ENCODE results near the gene ZDHHC3.

The ZDHHC3 gene, protein sequence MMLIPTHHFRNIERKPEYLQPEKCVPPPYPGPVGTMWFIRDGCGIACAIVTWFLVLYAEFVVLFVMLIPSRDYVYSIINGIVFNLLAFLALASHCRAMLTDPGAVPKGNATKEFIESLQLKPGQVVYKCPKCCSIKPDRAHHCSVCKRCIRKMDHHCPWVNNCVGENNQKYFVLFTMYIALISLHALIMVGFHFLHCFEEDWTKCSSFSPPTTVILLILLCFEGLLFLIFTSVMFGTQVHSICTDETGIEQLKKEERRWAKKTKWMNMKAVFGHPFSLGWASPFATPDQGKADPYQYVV

DNA sequence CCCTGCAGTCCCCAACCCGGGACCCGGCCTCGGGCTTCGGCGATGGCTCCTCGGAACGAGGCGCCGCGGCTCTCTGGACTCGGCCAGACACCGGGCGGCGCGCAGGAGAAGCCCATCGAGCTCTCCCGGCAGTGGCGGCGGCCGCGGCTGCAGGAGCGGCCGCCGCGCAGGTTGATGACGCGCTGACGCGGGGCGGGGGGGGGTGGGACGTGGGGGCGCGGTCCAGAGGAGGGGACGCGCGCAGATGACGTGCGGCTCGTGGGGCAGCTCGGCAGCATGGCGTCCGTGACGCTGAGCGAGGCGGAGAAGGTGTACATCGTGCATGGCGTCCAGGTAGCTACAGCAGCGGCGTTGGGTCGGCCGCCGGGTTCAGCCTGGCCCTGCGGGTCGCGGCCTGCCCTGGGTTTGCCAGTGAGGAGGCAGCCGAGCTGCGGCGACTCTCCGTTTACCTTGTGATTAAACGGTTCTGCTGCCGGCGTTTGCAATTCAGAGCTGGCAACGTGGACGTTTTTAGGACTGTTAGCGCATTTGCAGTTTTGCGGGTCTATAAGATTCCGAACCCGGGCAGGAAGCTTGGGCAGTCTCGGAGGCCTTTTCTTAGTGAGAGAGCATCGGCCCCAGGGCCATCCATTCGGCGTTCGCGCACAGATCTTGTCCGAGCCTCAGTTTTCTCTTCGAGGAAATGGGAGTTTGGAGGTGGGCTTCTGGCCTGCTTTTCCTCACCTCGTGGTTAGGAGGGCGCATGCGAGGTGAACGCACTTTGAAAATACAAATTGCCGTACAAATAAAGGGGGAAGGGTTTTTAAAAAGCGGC is at the start of gene ZDHHC3, which contains the start of gene EXOSC7:
TSS of gene ZDHHC3 (minus strand) at position 173 of the 814 bp plus-strand sequence. CDS start 16,738 bp downstream, outside the sequence.
TSS of gene EXOSC7 (plus strand) at position 243 of the 814 bp plus-strand sequence. CDS start at position 277, 34 bp downstream.
- no peak for TF ChIP-seq EZH2phosphoT487 (IDR thresholded peaks at IDR 0.05; ENCODE audit: low read length)
- TF ChIP-seq EZH2 (optimal IDR thresholded peaks at IDR 0.05; ENCODE audit: low read depth, low read length) = no peak
- TF ChIP-seq, protein P1, sequence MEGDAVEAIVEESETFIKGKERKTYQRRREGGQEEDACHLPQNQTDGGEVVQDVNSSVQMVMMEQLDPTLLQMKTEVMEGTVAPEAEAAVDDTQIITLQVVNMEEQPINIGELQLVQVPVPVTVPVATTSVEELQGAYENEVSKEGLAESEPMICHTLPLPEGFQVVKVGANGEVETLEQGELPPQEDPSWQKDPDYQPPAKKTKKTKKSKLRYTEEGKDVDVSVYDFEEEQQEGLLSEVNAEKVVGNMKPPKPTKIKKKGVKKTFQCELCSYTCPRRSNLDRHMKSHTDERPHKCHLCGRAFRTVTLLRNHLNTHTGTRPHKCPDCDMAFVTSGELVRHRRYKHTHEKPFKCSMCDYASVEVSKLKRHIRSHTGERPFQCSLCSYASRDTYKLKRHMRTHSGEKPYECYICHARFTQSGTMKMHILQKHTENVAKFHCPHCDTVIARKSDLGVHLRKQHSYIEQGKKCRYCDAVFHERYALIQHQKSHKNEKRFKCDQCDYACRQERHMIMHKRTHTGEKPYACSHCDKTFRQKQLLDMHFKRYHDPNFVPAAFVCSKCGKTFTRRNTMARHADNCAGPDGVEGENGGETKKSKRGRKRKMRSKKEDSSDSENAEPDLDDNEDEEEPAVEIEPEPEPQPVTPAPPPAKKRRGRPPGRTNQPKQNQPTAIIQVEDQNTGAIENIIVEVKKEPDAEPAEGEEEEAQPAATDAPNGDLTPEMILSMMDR (IDR thresholded peaks at IDR 0.05; ENCODE audit: low read length) = no peak
- H3K9ac ChIP-seq (ENCODE audit: low read length) = peak within 1 kb of the TSS; percentile 97
- peak within 1 kb of the TSS; percentile 67; the same call in 1 of the 2 replicates for H3K27ac ChIP-seq (ENCODE audit: low read length)
- DNase-seq = peak; percentile 87
- H3K4me1 ChIP-seq (ENCODE audit: low read length) = peaks cover 14% of the 10 kb centered on the region
- no peaks in the 10 kb centered on the region for H3K9me2 ChIP-seq (replicated peaks; ENCODE audit: insufficient read depth, low read length)
- no peaks in the 10 kb centered on the region for H4K20me1 ChIP-seq (ENCODE audit: insufficient read depth, low read length)
- peak within 1 kb of the TSS; percentile 81 for H3K4me2 ChIP-seq (ENCODE audit: low read depth, low read length)
- H3K9me3 ChIP-seq (replicated peaks; ENCODE audit: insufficient read depth, low read length) = no peaks in the 10 kb centered on the region
- peak within 1 kb of the TSS; percentile 85 for H3K4me3 ChIP-seq (ENCODE audit: low read length)
- no peaks in the 10 kb centered on the region for H3K36me3 ChIP-seq (replicated peaks; ENCODE audit: insufficient read depth, low read length)
- H3K27me3 ChIP-seq (replicated peaks; ENCODE audit: insufficient read depth, low read length) = no peaks in the 10 kb centered on the region
- no peaks in the 10 kb centered on the region for H3F3A ChIP-seq (ENCODE audit: insufficient read depth, low read length)
- peaks cover 86% of the 10 kb centered on the region for H3K79me2 ChIP-seq (ENCODE audit: low read length)
- peak within 1 kb of the TSS; percentile 89 for H2AFZ ChIP-seq (ENCODE audit: low read length)

DNA sequence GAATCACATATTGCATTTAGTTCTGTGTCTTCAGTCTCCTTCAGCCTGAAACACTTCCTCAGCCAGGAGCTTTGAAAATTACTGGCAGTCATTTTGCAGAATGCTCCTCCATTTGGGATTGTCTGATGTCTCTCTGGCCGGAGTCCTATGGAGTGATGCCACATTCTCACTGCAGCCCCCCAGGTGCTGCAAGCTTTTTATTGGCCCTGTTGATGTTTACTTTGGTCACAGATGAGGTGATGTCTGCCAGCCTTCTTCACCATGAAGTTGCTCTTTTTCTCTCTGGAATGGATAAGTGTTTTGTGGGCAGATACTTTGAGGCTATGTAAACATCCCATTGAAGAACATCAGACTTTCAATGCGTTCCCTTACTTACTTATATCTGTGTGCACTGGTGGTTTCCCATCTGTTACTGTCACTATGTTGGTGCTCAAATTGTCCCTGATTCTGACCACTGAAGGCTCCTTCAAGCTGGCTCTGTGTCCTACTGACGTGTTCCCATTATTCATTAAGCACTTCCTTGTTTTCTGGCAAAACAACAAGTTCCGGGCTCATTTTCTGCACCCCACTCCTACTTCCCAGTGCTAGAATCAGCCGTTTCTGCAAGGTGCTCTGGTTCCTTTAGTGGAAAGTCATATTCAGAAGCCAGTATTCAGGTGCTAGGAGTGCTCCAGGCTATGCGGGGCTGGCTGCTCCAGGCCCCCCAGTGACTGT is 48.7 kb upstream of the ZDHHC3 start:
- Histone ChIP-seq H3K4me2 (ENCODE audit: low read depth, low read length) (no peak overlapping the region), H2AFZ (ENCODE audit: low read length) (no peak overlapping the region), H3K27ac (ENCODE audit: low read length) (no peak overlapping the region), H3K9me2 (replicated peaks; ENCODE audit: insufficient read depth, low read length) (no peaks in the 10 kb centered on the region), H3K27me3 (replicated peaks; ENCODE audit: insufficient read depth, low read length) (no peaks in the 10 kb centered on the region), H3K9ac (ENCODE audit: low read length) (no peak overlapping the region), H3K79me2 (ENCODE audit: low read length) (no peaks in the 10 kb centered on the region), H3K36me3 (replicated peaks; ENCODE audit: insufficient read depth, low read length) (no peaks in the 10 kb centered on the region), H3K4me3 (ENCODE audit: low read length) (no peak overlapping the region), H3K9me3 (replicated peaks; ENCODE audit: insufficient read depth, low read length) (no peaks in the 10 kb centered on the region), H4K20me1 (ENCODE audit: insufficient read depth, low read length) (no peaks in the 10 kb centered on the region), H3K4me1 (ENCODE audit: low read length) (no peaks in the 10 kb centered on the region), H3F3A (ENCODE audit: insufficient read depth, low read length) (no peaks in the 10 kb centered on the region)
- no peak for TF ChIP-seq EZH2 (optimal IDR thresholded peaks at IDR 0.05; ENCODE audit: low read depth, low read length)
- TF ChIP-seq, protein P1 (IDR thresholded peaks at IDR 0.05; ENCODE audit: low read length) = no peak
- no peak for DNase-seq

DNA sequence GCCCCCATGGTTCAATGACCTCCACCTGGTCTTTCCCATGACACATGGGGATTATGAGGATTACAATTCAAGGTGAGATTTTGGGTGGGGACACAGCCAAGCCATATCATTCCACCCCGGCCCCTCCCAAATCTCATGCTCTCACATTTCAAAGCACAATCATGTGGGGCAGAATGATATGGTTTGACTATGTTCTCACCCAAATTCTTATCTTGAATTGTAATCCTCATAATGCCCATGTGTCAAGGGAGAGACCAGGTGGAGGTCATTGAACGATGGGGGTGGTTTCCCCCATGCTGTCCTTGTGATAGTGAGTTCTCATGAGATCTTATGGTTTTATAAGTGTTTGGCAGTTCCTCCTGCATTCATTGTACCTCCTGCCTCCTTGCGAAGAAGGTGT is 47.7 kb upstream of the ZDHHC3 start:
- H3K27me3 ChIP-seq (replicated peaks; ENCODE audit: insufficient read depth, low read length) = no peaks in the 10 kb centered on the region
- no peaks in the 10 kb centered on the region for H3K9me2 ChIP-seq (replicated peaks; ENCODE audit: insufficient read depth, low read length)
- TF ChIP-seq, protein P1 (IDR thresholded peaks at IDR 0.05; ENCODE audit: low read length) = no peak
- TF ChIP-seq EZH2 (optimal IDR thresholded peaks at IDR 0.05; ENCODE audit: low read depth, low read length) (no peak), EZH2phosphoT487 (IDR thresholded peaks at IDR 0.05; ENCODE audit: low read length) (no peak)
- no peak overlapping the region for H3K9ac ChIP-seq (ENCODE audit: low read length)
- H3K79me2 ChIP-seq (ENCODE audit: low read length) = no peaks in the 10 kb centered on the region
- no peaks in the 10 kb centered on the region for H4K20me1 ChIP-seq (ENCODE audit: insufficient read depth, low read length)
- H3K36me3 ChIP-seq (replicated peaks; ENCODE audit: insufficient read depth, low read length) = no peaks in the 10 kb centered on the region
- H3F3A ChIP-seq (ENCODE audit: insufficient read depth, low read length) = no peaks in the 10 kb centered on the region
- H3K4me2 ChIP-seq (ENCODE audit: low read depth, low read length) = no peak overlapping the region
- no peak for DNase-seq
- no peaks in the 10 kb centered on the region for H3K4me1 ChIP-seq (ENCODE audit: low read length)
- no peak overlapping the region for H2AFZ ChIP-seq (ENCODE audit: low read length)
- no peak overlapping the region for H3K4me3 ChIP-seq (ENCODE audit: low read length)
- no peaks in the 10 kb centered on the region for H3K9me3 ChIP-seq (replicated peaks; ENCODE audit: insufficient read depth, low read length)
- no peak overlapping the region for H3K27ac ChIP-seq (ENCODE audit: low read length)
